KMS-11 (cell line): Measurements from ENCODE around the gene NFATC2.
"Not testable (repeated sequence)": the region's sequence is repeated elsewhere in the genome, so short reads cannot be mapped to it uniquely, and the experiment has no call there.

ENCODE experiments used
- H2AFZ ChIP-seq: fragments of 200-600 bp; sonication (generic); 2 replicates; pipeline ENCODE4 v1.6.1; 2016; ENCODE audit warnings: antibody characterized with exemption, mixed run types, low read depth
- H3K27ac ChIP-seq: fragments of 200-600 bp; sonication (generic); 2 replicates; pipeline ENCODE4 v1.6.1; 2016; ENCODE audit warnings: mild to moderate bottlenecking, mixed run types
- H3K27me3 ChIP-seq: fragments of 200-600 bp; sonication (generic); 2 replicates; pipeline ENCODE4 v1.6.1; 2017; ENCODE audit warnings: mild to moderate bottlenecking, low read depth, mixed run types, moderate library complexity; ENCODE audit not compliant: insufficient read depth
- H3K36me3 ChIP-seq: fragments of 200-600 bp; sonication (generic); 2 replicates; pipeline ENCODE4 v1.6.1; 2017; ENCODE audit warnings: mild to moderate bottlenecking, mixed run types; ENCODE audit not compliant: insufficient read depth
- H3K4me1 ChIP-seq: fragments of 200-600 bp; sonication (generic); 2 replicates; pipeline ENCODE4 v1.6.1; 2016; ENCODE audit warnings: mild to moderate bottlenecking, low read depth, mixed run types; ENCODE audit not compliant: poor library complexity, severe bottlenecking
- H3K4me2 ChIP-seq: fragments of 200-600 bp; sonication (generic); 2 replicates; pipeline ENCODE4 v1.7.0; 2016; ENCODE audit warnings: mild to moderate bottlenecking, mixed run types
- H3K4me3 ChIP-seq: fragments of 200-600 bp; sonication (generic); IDR thresholded peaks from 2 replicates; pipeline ENCODE4 v1.6.1; 2017; ENCODE audit warnings: low read depth, low read length, mixed read lengths; ENCODE audit not compliant: insufficient read depth
- H3K79me2 ChIP-seq: fragments of 200-600 bp; sonication (generic); 2 replicates; pipeline ENCODE4 v1.6.1; 2016; ENCODE audit warnings: low read depth, mixed run types; ENCODE audit not compliant: insufficient read depth
- H3K9ac ChIP-seq: fragments of 200-600 bp; sonication (generic); 2 replicates; pipeline ENCODE4 v1.6.1; 2016; ENCODE audit warnings: mild to moderate bottlenecking, mixed run types
- H4K20me1 ChIP-seq: fragments of 200-600 bp; sonication (generic); 2 replicates; pipeline ENCODE4 v1.6.1; 2016; ENCODE audit warnings: mild to moderate bottlenecking, mixed run types; ENCODE audit not compliant: insufficient read depth
- CTCF ChIP-seq: fragments of 200-600 bp; sonication (generic); conservative IDR thresholded peaks from 2 replicates; pipeline ENCODE4 v1.6.1; 2017; ENCODE audit warnings: low read depth, mild to moderate bottlenecking, antibody characterized with exemption, low read length, moderate library complexity, mixed read lengths

Gene NFATC2

GRCh38 chr20:51484141-51484815, 58.2 kb downstream of the NFATC2 start:
- Histone ChIP-seq H3K9ac (no peak overlapping the region), H3K27ac (no peak overlapping the region), H3K36me3 (no peaks in the 10 kb centered on the region), H3K4me1 (peaks cover 32% of the 10 kb centered on the region), H2AFZ (no peak overlapping the region), H3K27me3 (no peaks in the 10 kb centered on the region), H3K4me3 (no peak overlapping the region), H3K79me2 (peaks cover 6% of the 10 kb centered on the region; the same call in 1 of the 2 replicates), H3K4me2 (no peak overlapping the region), H4K20me1 (no peaks in the 10 kb centered on the region)
- no peak for TF ChIP-seq CTCF

GRCh38 chr20:51482836-51483473, 59.6 kb downstream of the NFATC2 start:
- H3K79me2 ChIP-seq, result peaks cover 19% of the 10 kb centered on the region
- H3K9ac ChIP-seq, result no peak overlapping the region
- H3K4me3 ChIP-seq, result no peak overlapping the region
- H3K4me1 ChIP-seq, result peaks cover 46% of the 10 kb centered on the region
- H2AFZ ChIP-seq, result no peak overlapping the region
- H3K4me2 ChIP-seq, result no peak overlapping the region
- no peaks in the 10 kb centered on the region for H3K36me3 ChIP-seq
- no peak overlapping the region for H3K27ac ChIP-seq
- no peaks in the 10 kb centered on the region for H4K20me1 ChIP-seq
- TF ChIP-seq CTCF, result no peak
- H3K27me3 ChIP-seq, result no peaks in the 10 kb centered on the region

GRCh38 chr20:51481341-51481914, 61.1 kb downstream of the NFATC2 start:
- Histone ChIP-seq H2AFZ (no peak overlapping the region), H3K36me3 (no peaks in the 10 kb centered on the region), H3K27me3 (no peaks in the 10 kb centered on the region), H3K4me1 (peaks cover 46% of the 10 kb centered on the region), H3K27ac (peak overlapping the region; percentile 74), H3K4me3 (no peak overlapping the region), H3K79me2 (peaks cover 23% of the 10 kb centered on the region), H3K4me2 (peak overlapping the region; percentile 46; the same call in 1 of the 2 replicates), H4K20me1 (no peaks in the 10 kb centered on the region), H3K9ac (no peak overlapping the region)
- TF ChIP-seq CTCF, result no peak

GRCh38 chr20:51480507-51481270, 61.8 kb downstream of the NFATC2 start:
- peaks cover 23% of the 10 kb centered on the region for H3K79me2 ChIP-seq
- TF ChIP-seq CTCF, result no peak
- peaks cover 46% of the 10 kb centered on the region for H3K4me1 ChIP-seq
- peak overlapping the region; percentile 46 for H3K4me2 ChIP-seq
- peak overlapping the region; percentile 30; the same call in 1 of the 2 replicates for H3K9ac ChIP-seq
- H3K4me3 ChIP-seq, result no peak overlapping the region
- no peaks in the 10 kb centered on the region for H4K20me1 ChIP-seq
- no peak overlapping the region for H2AFZ ChIP-seq
- H3K27me3 ChIP-seq, result no peaks in the 10 kb centered on the region
- no peaks in the 10 kb centered on the region for H3K36me3 ChIP-seq
- peak overlapping the region; percentile 74 for H3K27ac ChIP-seq

GRCh38 chr20:51476106-51476505, 66.4 kb downstream of the NFATC2 start:
- not testable (repeated sequence) for H2AFZ ChIP-seq, H3K4me2 ChIP-seq, H4K20me1 ChIP-seq, H3K27ac ChIP-seq, H3K27me3 ChIP-seq, H3K4me3 ChIP-seq, H3K36me3 ChIP-seq, H3K9ac ChIP-seq
- peaks cover 27% of the 10 kb centered on the region for H3K79me2 ChIP-seq
- peaks cover 30% of the 10 kb centered on the region for H3K4me1 ChIP-seq
